GM21723 (cell line): ENCODE data around the gene ARHGAP6.
"Not testable (repeated sequence)": the region's sequence is repeated elsewhere in the genome, so short reads cannot be mapped to it uniquely, and the experiment has no call there.

Experiments used
- ATAC-seq: cut with Tn5 transposase; IDR thresholded peaks from one replicate; pipeline ENCODE4 v1.9.1; 2021; ENCODE audit warnings: mild to moderate bottlenecking, moderate library complexity; ENCODE audit not compliant: unreplicated experiment

The ARHGAP6 gene

DNA sequence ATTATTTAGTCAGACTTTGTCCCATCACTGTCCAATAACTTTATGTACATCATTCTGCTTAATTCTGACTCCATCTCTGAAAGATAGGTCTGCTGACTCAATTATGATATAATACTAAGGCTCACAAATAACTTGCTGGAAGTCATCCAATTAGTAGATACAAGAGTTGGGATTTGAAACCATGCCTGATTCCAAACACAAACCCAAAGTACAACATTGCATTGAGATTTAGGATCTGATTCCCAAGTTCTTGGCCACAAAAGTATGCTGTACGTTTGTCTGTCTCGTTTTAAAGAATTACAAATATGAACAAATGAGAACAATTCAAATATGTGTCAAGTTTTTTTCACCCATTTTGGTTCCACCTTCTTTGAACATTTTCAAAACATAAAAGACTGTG, 263.8 kb downstream of the ARHGAP6 start:
- no peak for ATAC-seq

DNA sequence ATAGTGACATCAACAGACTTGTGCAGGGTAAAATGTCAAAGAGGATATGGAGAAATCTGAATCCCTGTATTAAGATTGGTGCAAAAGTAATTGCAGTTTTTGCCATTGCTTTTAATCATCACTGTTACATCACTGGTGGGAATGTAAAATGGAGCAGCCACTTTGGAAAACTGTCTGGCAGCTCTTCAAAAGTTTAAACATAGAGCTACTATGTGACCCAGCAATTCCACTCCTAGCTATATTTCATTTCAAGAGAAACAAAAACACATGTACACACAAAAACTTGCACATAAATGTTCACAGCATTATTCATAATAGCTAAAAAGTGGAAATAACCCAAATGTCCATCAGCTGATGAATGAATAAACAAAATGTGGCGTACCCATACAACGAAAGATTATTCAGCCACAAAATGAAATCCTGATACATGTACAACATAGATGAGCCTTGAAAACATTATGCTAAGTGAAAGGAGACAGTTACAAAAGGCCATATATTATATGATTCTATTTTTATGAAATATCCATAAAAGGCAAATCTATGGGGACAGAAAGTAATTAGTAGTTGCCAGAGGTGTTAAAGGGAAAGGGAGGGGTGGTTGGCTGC, 266.1 kb downstream of the ARHGAP6 start:
- no peak for ATAC-seq

GRCh38 chrX:11398785-11399184, 266.9 kb downstream of the ARHGAP6 start:
- no peak for ATAC-seq

DNA sequence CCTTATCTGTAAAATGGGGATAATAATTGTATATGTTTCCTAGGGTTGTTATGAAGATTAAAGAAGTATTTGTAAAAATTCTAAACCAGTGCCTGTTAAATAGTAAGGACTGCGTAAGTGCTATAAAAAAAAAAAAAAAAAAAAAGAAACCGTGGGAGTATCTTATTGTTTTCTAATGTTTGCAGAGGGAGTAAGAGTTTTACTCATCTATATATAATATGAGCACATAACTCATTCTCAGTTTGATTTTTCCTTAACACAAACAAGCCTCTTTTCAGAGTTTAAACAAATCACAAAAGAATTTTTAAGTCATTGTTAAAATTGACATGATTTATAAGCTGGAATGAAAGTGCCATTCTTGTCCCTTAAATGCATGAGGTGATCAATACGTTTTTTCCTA, 267.6 kb downstream of the ARHGAP6 start:
- ATAC-seq, result no peak

DNA sequence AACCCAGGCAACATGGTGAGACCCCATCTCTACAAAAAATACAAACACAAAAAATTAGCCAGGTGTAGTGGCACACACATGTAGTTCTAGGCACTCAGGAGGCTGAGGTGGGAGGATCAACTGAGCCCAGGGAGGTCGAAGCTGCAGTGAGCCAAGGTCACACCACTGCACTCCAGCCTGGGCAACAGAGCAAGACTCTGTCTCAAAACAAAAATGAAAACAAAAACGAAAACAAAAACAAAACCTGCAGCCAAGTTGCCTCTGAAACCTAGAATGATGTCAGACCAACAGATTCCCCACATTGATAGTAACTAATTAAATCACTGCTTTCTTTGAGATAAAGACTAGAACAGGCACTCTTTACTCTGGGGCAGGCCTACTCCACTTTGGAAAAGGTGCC, 268.0 kb downstream of the ARHGAP6 start:
- ATAC-seq, result peak; percentile 90

DNA sequence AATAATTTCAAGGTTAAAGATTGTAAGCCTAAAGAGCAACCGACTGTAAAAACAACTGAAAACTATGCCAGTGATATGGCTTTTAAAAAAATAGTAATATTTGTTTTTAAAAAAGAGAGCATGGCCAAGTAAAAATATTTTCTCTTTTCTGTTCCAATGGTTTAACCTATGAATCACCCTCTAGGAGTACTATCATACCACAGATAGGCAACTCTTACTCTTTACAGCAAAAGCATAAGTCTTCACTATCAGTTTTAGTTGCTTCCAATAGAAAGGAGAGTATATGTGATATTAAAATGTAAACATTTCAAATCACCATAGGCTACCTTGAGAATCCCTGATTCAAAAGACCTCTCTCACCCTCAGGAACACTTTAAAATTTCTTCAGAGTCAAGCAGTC, 269.9 kb downstream of the ARHGAP6 start:
- ATAC-seq, result no peak

- no peak for ATAC-seq
Measured at GRCh38 chrX:11393949-11394654, 271.6 kb downstream of the ARHGAP6 start.

- ATAC-seq, result no peak
Measured at GRCh38 chrX:11386812-11387211, 278.9 kb downstream of the ARHGAP6 start.

GRCh38 chrX:11386001-11386523, 279.7 kb downstream of the ARHGAP6 start:
- ATAC-seq, result no peak

DNA sequence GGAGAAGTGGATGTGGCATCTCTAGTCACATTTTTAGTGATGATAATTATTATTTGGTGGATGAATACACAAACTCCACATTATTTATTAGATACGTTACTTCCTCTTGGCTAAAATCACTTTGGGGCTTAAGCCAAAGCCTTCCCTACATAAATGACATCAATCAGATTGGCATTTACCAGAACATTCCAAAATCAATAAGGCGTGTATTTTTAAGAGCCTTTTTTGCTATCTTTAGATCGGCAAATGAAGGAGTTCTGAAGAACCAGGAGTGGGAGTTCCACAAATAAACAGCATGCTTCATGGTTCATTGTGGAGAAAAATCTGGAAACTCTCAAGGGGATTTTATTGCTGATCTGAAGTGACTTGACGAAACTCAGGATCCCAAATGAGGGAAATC, 282.8 kb downstream of the ARHGAP6 start:
- no peak for ATAC-seq

- ATAC-seq, result peak; percentile 97
Measured at GRCh38 chrX:11381464-11381863, 284.3 kb downstream of the ARHGAP6 start.

- no peak for ATAC-seq
Measured at GRCh38 chrX:11380187-11380844, 285.4 kb downstream of the ARHGAP6 start.

- no peak for ATAC-seq
Measured at GRCh38 chrX:11376163-11376562, 289.6 kb downstream of the ARHGAP6 start.

DNA sequence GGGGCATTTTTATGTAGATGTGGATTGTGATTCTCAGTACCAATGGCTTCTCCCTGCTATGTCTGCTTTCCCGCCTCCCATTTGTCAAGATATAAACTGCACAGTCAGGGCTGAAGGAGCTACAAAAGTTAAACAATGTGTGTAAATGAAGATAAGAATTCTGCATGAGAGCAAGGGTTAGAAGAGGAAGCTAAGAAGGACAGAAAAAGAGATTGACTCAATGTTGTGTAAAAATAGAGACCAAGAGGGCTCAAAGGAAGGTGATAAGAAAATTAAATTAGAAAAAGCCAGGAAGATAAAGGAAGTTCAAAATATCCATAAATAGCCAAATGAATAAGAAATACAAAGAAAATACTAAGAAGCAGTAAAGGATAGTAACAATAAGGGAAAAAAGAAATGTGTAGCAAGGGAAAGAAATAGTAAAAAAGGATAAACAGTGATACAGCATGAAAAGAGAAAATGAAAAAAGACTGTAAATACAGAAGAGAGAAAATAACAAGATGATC, 290.1 kb downstream of the ARHGAP6 start:
- ATAC-seq, result no peak

DNA sequence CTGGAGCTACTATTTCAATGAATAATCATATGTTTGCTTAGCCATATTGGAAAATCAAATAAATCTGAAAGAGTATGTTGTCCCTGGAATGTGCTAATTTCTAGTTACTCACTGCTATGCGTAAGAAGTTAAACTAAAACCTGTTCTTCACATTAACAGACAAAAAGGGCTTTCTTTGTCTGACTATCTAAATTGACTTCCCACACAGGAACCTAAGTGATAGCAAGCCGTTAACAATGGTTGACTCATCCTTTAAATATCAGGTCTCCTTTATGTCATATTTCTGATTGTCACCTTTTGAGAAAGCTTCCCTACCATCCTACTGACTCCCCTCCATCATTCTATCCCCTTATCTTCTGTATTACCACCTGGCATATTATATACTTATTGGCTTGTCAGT, 291.1 kb downstream of the ARHGAP6 start:
- no peak for ATAC-seq

DNA sequence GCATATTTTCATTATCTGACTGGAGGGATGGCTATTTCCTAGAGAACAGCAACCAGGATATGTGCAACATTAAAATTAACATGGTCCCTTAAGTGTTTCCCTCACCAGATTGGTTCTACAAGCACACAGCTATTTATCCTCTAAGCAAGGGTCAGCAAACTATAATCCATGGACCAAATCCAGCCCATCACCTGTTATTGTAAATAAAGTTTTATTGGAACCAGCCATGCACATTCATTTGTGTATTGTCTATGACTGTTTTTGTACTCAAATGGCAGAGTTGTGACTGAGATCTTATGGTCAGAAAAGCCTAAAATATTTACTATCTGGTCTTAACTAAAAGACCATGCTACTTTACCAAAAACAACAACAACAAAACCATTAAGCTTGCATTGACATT, 294.6 kb downstream of the ARHGAP6 start:
- no peak for ATAC-seq

GRCh38 chrX:11367609-11368430, 297.9 kb downstream of the ARHGAP6 start:
- ATAC-seq, result no peak

- ATAC-seq, result no peak
Measured at GRCh38 chrX:11366998-11367595, 298.6 kb downstream of the ARHGAP6 start.

- ATAC-seq, result no peak
Measured at GRCh38 chrX:11365426-11365825, 300.3 kb downstream of the ARHGAP6 start.

- no peak for ATAC-seq
Measured at GRCh38 chrX:11364835-11365234, 300.9 kb downstream of the ARHGAP6 start.

DNA sequence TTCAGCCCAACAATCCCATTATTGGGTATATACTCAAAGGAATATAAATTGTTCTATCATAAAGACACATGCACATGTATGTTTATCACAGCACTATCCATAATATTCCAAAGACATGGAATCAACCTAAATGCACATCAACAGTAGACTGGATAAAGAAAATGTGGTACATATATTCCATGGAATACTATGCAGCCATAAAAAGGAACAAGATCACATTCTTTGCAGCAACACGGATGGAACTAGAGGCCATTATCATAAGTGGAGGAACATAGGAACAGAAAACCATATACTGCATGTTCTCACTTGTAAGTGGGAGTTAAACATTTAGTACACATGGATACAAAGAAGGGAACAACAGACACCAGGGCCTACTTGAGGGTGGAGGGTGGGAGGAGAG, 301.9 kb downstream of the ARHGAP6 start:
- ATAC-seq, result not testable (repeated sequence)
